H54 (cell line): Measurements from ENCODE around the gene ISLR.

Experiments
- DNase-seq: peaks from one replicate; pipeline ENCODE4 v3.0.0; 2011; ENCODE audit warnings: low spot score, mixed read lengths; ENCODE audit not compliant: insufficient read length
- FAIRE-seq: peaks from 3 replicates; lab custom pipeline; 2011; peaks lifted over from hg19 to GRCh38; lab: Jason Lieb, UNC
- POLR2A ChIP-seq: IDR thresholded peaks from 2 replicates; pipeline ENCODE4 v1.6.1; 2011; ENCODE audit warnings: low read depth, mild to moderate bottlenecking, low read length

Gene ISLR

GRCh38 chr15:74201710-74202420 is 28.4 kb downstream of the ISLR start:
- DNase-seq, result no peak
- no peak for FAIRE-seq
- TF ChIP-seq POLR2A, result no peak

- DNase-seq, result no peak
- no peak for FAIRE-seq
- TF ChIP-seq POLR2A, result no peak
Measured at GRCh38 chr15:74202452-74203401, 29.2 kb downstream of the ISLR start, which contains the start of gene STRA6. Gene STRA6 (minus strand): TSS chr15:74202787. CDS start chr15:74202267, 520 bp downstream.

GRCh38 chr15:74203914-74204431 is 30.5 kb downstream of the ISLR start:
- DNase-seq (no peak), FAIRE-seq (no peak)
- TF ChIP-seq POLR2A, result no peak

GRCh38 chr15:74205582-74205947 is 32.1 kb downstream of the ISLR start:
- TF ChIP-seq POLR2A, result no peak
- no peak for DNase-seq
- no peak for FAIRE-seq

GRCh38 chr15:74206801-74207281 is 33.3 kb downstream of the ISLR start:
- no peak for FAIRE-seq
- TF ChIP-seq POLR2A, result no peak

GRCh38 chr15:74207652-74208440 is 34.3 kb downstream of the ISLR start:
- no peak for FAIRE-seq
- TF ChIP-seq POLR2A, result no peak
- DNase-seq, result no peak

More at GRCh38 chr15:74206801-74207281, 33.3 kb downstream of the ISLR start:
- no peak for DNase-seq

- TF ChIP-seq POLR2A, result no peak
- DNase-seq (no peak), FAIRE-seq (no peak)
Measured at GRCh38 chr15:74208496-74208895, 35.0 kb downstream of the ISLR start.

- DNase-seq, result no peak
- no peak for FAIRE-seq
- no peak for TF ChIP-seq POLR2A
Measured at GRCh38 chr15:74208901-74209559, 35.5 kb downstream of the ISLR start.

GRCh38 chr15:74209560-74209958 is 36.0 kb downstream of the ISLR start:
- FAIRE-seq (no peak), DNase-seq (no peak)
- TF ChIP-seq POLR2A, result no peak

GRCh38 chr15:74209997-74210671 is 36.6 kb downstream of the ISLR start:
- FAIRE-seq (no peak), DNase-seq (no peak)
- no peak for TF ChIP-seq POLR2A

GRCh38 chr15:74210729-74211128 is 37.2 kb downstream of the ISLR start:
- no peak for FAIRE-seq
- DNase-seq, result no peak
- TF ChIP-seq POLR2A, result no peak

- DNase-seq, result no peak
- no peak for FAIRE-seq
- TF ChIP-seq POLR2A, result no peak
Measured at GRCh38 chr15:74211656-74212055, 38.1 kb downstream of the ISLR start.

GRCh38 chr15:74212494-74212893 is 39.0 kb downstream of the ISLR start:
- TF ChIP-seq POLR2A, result no peak
- DNase-seq (no peak), FAIRE-seq (no peak)
